ENCODE data around the gene BSG. TPM values are rescaled to one million over a fixed set of nuclear protein-coding genes. Genes with fewer than 3 reads are reported as not detected.

BSG gene
- total and polyA plus RNA-seq, 2 experiments from 2014 or later, result 957 to 973 TPM

- DNase-seq (ENCODE audit: low spot score), result no peak
- Mint-ChIP-seq H3K27me3 (ENCODE audit: insufficient read depth, low read depth, poor library complexity) (peaks cover 17% of the 10 kb centered on the region), H3K9me3 (no peaks in the 10 kb centered on the region), H3K36me3 (ENCODE audit: low read depth) (peaks cover 20% of the 10 kb centered on the region), H3K4me3 (no peak overlapping the region; the same call in 2 of the 3 replicates), H3K27ac (no peak overlapping the region), H3K4me1 (peaks cover 6% of the 10 kb centered on the region)
- Histone ChIP-seq H3K27ac (ENCODE audit: low read depth) (no peak overlapping the region), H3K27me3 (ENCODE audit: insufficient read depth) (no peaks in the 10 kb centered on the region), H3K4me3 (no peak overlapping the region), H3K36me3 (ENCODE audit: insufficient read depth) (no peaks in the 10 kb centered on the region), H4K20me1 (replicated peaks; ENCODE audit: insufficient read depth) (peaks cover 4% of the 10 kb centered on the region), H3F3A (replicated peaks; ENCODE audit: low read depth) (no peaks in the 10 kb centered on the region), H3K4me1 (ENCODE audit: insufficient read depth) (no peaks in the 10 kb centered on the region), H3K79me2 (replicated peaks; ENCODE audit: insufficient read depth) (no peaks in the 10 kb centered on the region), H3K9me2 (ENCODE audit: insufficient read depth) (no peaks in the 10 kb centered on the region), H3K4me2 (no peak overlapping the region), H2AFZ (no peak overlapping the region)
- no peak for ATAC-seq
- TF ChIP-seq POLR2AphosphoS5 (IDR thresholded peaks at IDR 0.05; ENCODE audit: low read depth) (no peak), ETS1 (IDR thresholded peaks at IDR 0.05) (no peak), JUNB (IDR thresholded peaks at IDR 0.05; ENCODE audit: unreplicated experiment) (no peak), EZH2phosphoT487 (IDR thresholded peaks at IDR 0.05; ENCODE audit: unreplicated experiment) (no peak), REST (IDR thresholded peaks at IDR 0.05; ENCODE audit: unreplicated experiment) (no peak), ZNF331 (CRISPR knock-in tag; IDR thresholded peaks at IDR 0.05; ENCODE audit: low read depth) (no peak), EZH2 (IDR thresholded peaks at IDR 0.05; ENCODE audit: low read depth, unreplicated experiment) (no peak), CREB1 (CRISPR knock-in tag; IDR thresholded peaks at IDR 0.05; ENCODE audit: low read depth) (no peak), STAT1 (IDR thresholded peaks at IDR 0.05; ENCODE audit: unreplicated experiment) (no peak), CTCF (conservative IDR thresholded peaks at IDR 0.05; ENCODE audit: low read depth in 2 of 2) (no peak), NANOG (IDR thresholded peaks at IDR 0.05; ENCODE audit: borderline replicate concordance) (no peak), ZNF462 (CRISPR knock-in tag; IDR thresholded peaks at IDR 0.05) (no peak), ZNF114 (CRISPR knock-in tag; IDR thresholded peaks at IDR 0.05) (no peak)
Measured at GRCh38 chr19:613732-614567, 41.6 kb downstream of the BSG start.
